GM18517 (cell line): ENCODE results near the gene KRTAP7-1.

Experiments
- ATAC-seq: cut with Tn5 transposase; IDR thresholded peaks from one replicate; pipeline ENCODE4 v1.9.1; 2021; ENCODE audit warnings: mild to moderate bottlenecking, moderate library complexity; ENCODE audit not compliant: unreplicated experiment

Gene KRTAP7-1

GRCh38 chr21:30829659-30830058, at the start of gene KRTAP7-1:
KRTAP7-1 (minus strand) TSS chr21:30829759; CDS start chr21:30829698, 61 bp downstream.
- ATAC-seq: no peak

- ATAC-seq: no peak
Measured at GRCh38 chr21:30874526-30874925, 45.0 kb upstream of the KRTAP7-1 start.

GRCh38 chr21:30847627-30848500, 18.3 kb upstream of the KRTAP7-1 start:
- ATAC-seq: no peak

- no peak for ATAC-seq
Measured at GRCh38 chr21:30842990-30843389, 13.4 kb upstream of the KRTAP7-1 start.

- no peak for ATAC-seq
Measured at GRCh38 chr21:30839304-30839703, 9.7 kb upstream of the KRTAP7-1 start.

GRCh38 chr21:30838536-30838935, 9.0 kb upstream of the KRTAP7-1 start:
- no peak for ATAC-seq

- peak; percentile 51 for ATAC-seq
Measured at GRCh38 chr21:30831194-30831765, 1.7 kb upstream of the KRTAP7-1 start.

- no peak for ATAC-seq
Measured at GRCh38 chr21:30818837-30819610, 10.5 kb downstream of the KRTAP7-1 start.

- ATAC-seq: no peak
Measured at GRCh38 chr21:30813174-30813573, 16.4 kb downstream of the KRTAP7-1 start, which contains the start of gene KRTAP8-1. KRTAP8-1 (minus strand) TSS chr21:30813274; CDS start chr21:30813220, 54 bp downstream.

GRCh38 chr21:30800605-30801004, 29.0 kb downstream of the KRTAP7-1 start:
- ATAC-seq: no peak

GRCh38 chr21:30793581-30794314, 35.8 kb downstream of the KRTAP7-1 start:
- ATAC-seq: no peak

GRCh38 chr21:30779249-30779648, 50.3 kb downstream of the KRTAP7-1 start:
- ATAC-seq: no peak
